GM06990 (cell line): ENCODE results near the gene ARMC12.
A peak's percentile ranks its signal among the peaks of the same experiment; 100 is the strongest.

Experiments
- DNase-seq: peaks from one replicate; pipeline ENCODE4 v3.0.0-alpha.2; 2011; ENCODE audit not compliant: insufficient read length; ENCODE audit errors: extremely low read depth
- H3K27me3 ChIP-seq: replicated peaks from 2 replicates; pipeline ENCODE4 v1.6.0; 2011; ENCODE audit warnings: low read length; ENCODE audit not compliant: control insufficient read depth, insufficient read depth
- H3K36me3 ChIP-seq: 2 replicates; pipeline ENCODE4 v1.5.1; 2011; ENCODE audit warnings: low read length; ENCODE audit not compliant: control insufficient read depth, insufficient read depth
- H3K4me3 ChIP-seq: replicated peaks from 2 replicates; pipeline ENCODE4 v1.5.1; 2011; ENCODE audit warnings: low read depth, mild to moderate bottlenecking, control low read depth, low read length
- CTCF ChIP-seq: IDR thresholded peaks from 2 replicates; pipeline ENCODE4 v1.5.1; 2011; ENCODE audit warnings: low read length, control low read depth, mild to moderate bottlenecking, inconsistent platforms; ENCODE audit not compliant: insufficient read depth, poor library complexity, severe bottlenecking

ARMC12 gene

GRCh38 chr6:35735452-35735851 lies 1.4 kb upstream of the ARMC12 start:
- no peak overlapping the region for H3K4me3 ChIP-seq
- no peak for DNase-seq
- TF ChIP-seq CTCF = no peak
- H3K27me3 ChIP-seq = no peaks in the 10 kb centered on the region
- H3K36me3 ChIP-seq = no peaks in the 10 kb centered on the region

- Histone ChIP-seq H3K36me3 (no peaks in the 10 kb centered on the region), H3K27me3 (no peaks in the 10 kb centered on the region), H3K4me3 (no peak overlapping the region)
- no peak for DNase-seq
- TF ChIP-seq CTCF = peak; percentile 91
Measured at GRCh38 chr6:35736253-35736894, 458 bp upstream of the ARMC12 start.

- DNase-seq = no peak
- Histone ChIP-seq H3K27me3 (no peaks in the 10 kb centered on the region), H3K4me3 (no peak overlapping the region), H3K36me3 (no peaks in the 10 kb centered on the region)
- peak; percentile 70 for TF ChIP-seq CTCF
Measured at GRCh38 chr6:35737413-35738211, 780 bp downstream of the ARMC12 start.

GRCh38 chr6:35739645-35740524 lies 3.1 kb downstream of the ARMC12 start:
- H3K36me3 ChIP-seq = no peaks in the 10 kb centered on the region
- TF ChIP-seq CTCF = no peak
- DNase-seq = no peak

GRCh38 chr6:35742842-35743241 lies 6.0 kb downstream of the ARMC12 start:
- Histone ChIP-seq H3K27me3 (no peaks in the 10 kb centered on the region), H3K36me3 (no peaks in the 10 kb centered on the region), H3K4me3 (no peak overlapping the region)
- TF ChIP-seq CTCF = no peak
- DNase-seq = no peak

More at GRCh38 chr6:35739645-35740524, 3.1 kb downstream of the ARMC12 start:
- H3K4me3 ChIP-seq = no peak overlapping the region
- H3K27me3 ChIP-seq = no peaks in the 10 kb centered on the region
